HFF-Myc (cell line): ENCODE measurements around the gene SPATA13.
A peak's percentile ranks its signal among the peaks of the same experiment; 100 is the strongest.
"Not testable (repeated sequence)": the region's sequence is repeated elsewhere in the genome, so short reads cannot be mapped to it uniquely, and the experiment has no call there.

Experiments
- DNase-seq: peaks from one replicate; pipeline ENCODE4 v3.0.0-alpha.2; 2011; ENCODE audit warnings: low read depth; ENCODE audit errors: extremely low read depth
- H3K4me3 ChIP-seq: replicated peaks from 2 replicates; pipeline ENCODE4 v1.5.1; 2011; ENCODE audit warnings: low read depth, mild to moderate bottlenecking, control low read depth, low read length
- TF ChIP-seq, protein P1 (sequence below): IDR thresholded peaks from 2 replicates; pipeline ENCODE4 v1.5.1; 2012; ENCODE audit warnings: mild to moderate bottlenecking, low read depth, low read length, control low read depth; ENCODE audit errors: missing control alignments

The SPATA13 gene

DNA sequence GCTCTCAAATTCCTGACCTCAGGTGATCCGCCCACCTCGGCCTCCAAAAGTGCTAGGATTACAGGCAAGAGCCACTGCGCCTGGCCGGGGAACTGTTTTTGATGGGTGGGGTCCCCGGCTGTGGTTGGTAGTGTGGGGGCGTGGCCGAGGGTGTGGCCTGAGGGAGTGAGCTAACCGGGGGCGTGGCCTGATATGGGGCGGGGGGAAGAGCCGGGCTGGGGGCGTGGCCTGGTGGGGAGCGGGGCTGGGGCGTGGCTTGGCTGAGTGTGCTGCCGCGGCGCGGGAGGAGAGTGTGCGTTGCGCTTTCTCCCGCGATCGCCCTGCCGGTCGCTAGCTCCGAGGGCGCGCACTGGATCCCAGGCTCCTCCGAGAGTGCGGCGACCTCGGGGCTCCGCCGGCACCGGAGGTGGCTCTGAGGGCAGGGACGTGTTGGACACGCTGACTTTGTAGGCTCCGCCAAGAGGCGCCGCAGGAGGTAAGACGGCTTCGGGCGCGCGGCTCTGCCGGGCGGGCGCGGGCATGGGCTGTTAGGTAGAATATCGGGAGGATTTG lies at the start of gene SPATA13:
Gene SPATA13 (plus strand): TSS at position 263 of the 552 bp plus-strand sequence. CDS start 62,210 bp downstream, outside the sequence.
- no peak for DNase-seq
- peak within 1 kb of the TSS; percentile 92 for H3K4me3 ChIP-seq
- TF ChIP-seq, protein P1, sequence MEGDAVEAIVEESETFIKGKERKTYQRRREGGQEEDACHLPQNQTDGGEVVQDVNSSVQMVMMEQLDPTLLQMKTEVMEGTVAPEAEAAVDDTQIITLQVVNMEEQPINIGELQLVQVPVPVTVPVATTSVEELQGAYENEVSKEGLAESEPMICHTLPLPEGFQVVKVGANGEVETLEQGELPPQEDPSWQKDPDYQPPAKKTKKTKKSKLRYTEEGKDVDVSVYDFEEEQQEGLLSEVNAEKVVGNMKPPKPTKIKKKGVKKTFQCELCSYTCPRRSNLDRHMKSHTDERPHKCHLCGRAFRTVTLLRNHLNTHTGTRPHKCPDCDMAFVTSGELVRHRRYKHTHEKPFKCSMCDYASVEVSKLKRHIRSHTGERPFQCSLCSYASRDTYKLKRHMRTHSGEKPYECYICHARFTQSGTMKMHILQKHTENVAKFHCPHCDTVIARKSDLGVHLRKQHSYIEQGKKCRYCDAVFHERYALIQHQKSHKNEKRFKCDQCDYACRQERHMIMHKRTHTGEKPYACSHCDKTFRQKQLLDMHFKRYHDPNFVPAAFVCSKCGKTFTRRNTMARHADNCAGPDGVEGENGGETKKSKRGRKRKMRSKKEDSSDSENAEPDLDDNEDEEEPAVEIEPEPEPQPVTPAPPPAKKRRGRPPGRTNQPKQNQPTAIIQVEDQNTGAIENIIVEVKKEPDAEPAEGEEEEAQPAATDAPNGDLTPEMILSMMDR = no peak

DNA sequence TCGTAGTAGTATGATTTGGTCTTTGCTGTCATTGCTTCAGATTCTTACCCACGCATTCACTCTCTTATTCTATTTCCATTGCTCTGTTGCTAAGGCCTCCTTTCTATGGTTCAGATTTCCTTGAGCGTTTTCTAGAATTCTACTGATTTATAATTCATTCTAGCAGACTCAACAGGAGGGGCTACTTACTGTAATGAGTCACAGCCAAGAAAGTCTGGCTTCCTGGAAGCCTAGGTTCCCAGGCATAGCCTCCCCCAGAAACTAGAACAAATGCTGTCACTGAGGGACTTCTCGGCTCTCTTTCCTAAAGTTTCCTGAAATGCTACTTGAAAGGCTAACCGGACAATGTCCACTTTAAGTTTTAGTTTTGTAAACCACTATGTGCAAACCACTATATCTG lies 47.7 kb upstream of the SPATA13 start:
- TF ChIP-seq, protein P1 = no peak
- DNase-seq = no peak
- H3K4me3 ChIP-seq = no peak overlapping the region

DNA sequence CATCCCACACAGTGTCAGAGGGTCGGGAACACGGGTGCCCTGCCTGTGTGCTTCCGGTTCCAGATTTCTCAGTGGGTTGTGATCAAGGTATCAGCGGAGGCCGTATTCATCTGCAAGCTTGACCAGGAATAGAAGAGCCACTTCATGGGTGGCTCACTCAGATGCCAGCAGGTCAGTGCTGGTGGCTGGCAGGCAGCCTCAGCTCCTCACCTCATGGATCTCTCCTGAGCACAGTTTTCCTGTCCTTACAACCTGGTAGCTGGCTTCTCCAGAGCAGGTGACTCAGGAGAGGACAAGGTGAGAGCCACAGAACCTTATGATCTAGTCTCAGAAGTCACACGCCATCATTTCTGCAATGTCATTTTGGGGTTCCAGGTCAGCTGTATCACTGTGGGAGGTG lies 44.8 kb upstream of the SPATA13 start:
- TF ChIP-seq, protein P1 = no peak
- no peak overlapping the region for H3K4me3 ChIP-seq
- no peak for DNase-seq

GRCh38 chr13:24116131-24116530 lies 44.4 kb upstream of the SPATA13 start:
- no peak overlapping the region for H3K4me3 ChIP-seq
- DNase-seq = no peak
- TF ChIP-seq, protein P1 = no peak

GRCh38 chr13:24118576-24118975 lies 41.9 kb upstream of the SPATA13 start:
- TF ChIP-seq, protein P1 = no peak
- H3K4me3 ChIP-seq = no peak overlapping the region
- DNase-seq = no peak

- TF ChIP-seq, protein P1 = no peak
- H3K4me3 ChIP-seq = no peak overlapping the region
- DNase-seq = no peak
These were observed 40.7 kb upstream of the SPATA13 start for GRCh38 chr13:24119626-24120508.

- H3K4me3 ChIP-seq, DNase-seq: not testable (repeated sequence)
These were observed 38.5 kb upstream of the SPATA13 start for GRCh38 chr13:24122045-24122444.
